ENCODE data around the gene SYNJ1.

Gene SYNJ1

GRCh38 chr21:32599091-32599490, 128.7 kb downstream of the SYNJ1 start:
- Histone ChIP-seq H3K4me3 (ENCODE audit: low read depth in 1 of 2, low read length in 1 of 2) (no peak overlapping the region), H3K27ac (no peak overlapping the region), H3K36me3 (peaks cover 34% of the 10 kb centered on the region), H3K4me1 (ENCODE audit: control insufficient read depth in 1 of 2, insufficient read depth in 1 of 2, low read depth in 1 of 2, low read length in 1 of 2) (no peaks in the 10 kb centered on the region), H3K9me3 (no peaks in the 10 kb centered on the region), H3K27me3 (no peaks in the 10 kb centered on the region)
- TF ChIP-seq CTCF (IDR thresholded peaks at IDR 0.05): no peak

DNA sequence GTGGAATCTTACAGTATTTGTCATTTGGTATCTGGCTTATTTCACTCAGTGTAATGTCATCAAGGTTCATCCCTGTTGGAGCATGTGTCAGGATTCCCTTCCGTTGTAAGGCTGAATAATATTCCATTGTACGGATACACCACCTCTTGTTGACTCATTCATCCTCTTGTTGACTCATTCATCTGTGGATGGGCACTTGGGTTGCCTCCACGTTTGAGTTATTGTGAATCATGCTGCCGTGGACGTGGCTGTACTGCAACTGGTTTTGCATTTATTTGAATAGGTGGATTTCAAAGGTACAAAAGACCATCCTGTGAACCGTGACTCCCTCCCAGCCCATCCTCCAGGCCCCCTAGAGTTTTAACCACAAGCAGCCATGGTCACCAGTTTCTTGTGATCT, 130.6 kb downstream of the SYNJ1 start:
- no peaks in the 10 kb centered on the region for H3K4me1 ChIP-seq (ENCODE audit: control insufficient read depth in 1 of 2, insufficient read depth in 1 of 2, low read depth in 1 of 2, low read length in 1 of 2)
- peaks cover 15% of the 10 kb centered on the region for H3K36me3 ChIP-seq
- H3K9me3 ChIP-seq: no peaks in the 10 kb centered on the region
- H3K4me3 ChIP-seq (ENCODE audit: low read depth in 1 of 2, low read length in 1 of 2): no peak overlapping the region
- no peak overlapping the region for H3K27ac ChIP-seq
- TF ChIP-seq CTCF (IDR thresholded peaks at IDR 0.05): no peak
- no peaks in the 10 kb centered on the region for H3K27me3 ChIP-seq

DNA sequence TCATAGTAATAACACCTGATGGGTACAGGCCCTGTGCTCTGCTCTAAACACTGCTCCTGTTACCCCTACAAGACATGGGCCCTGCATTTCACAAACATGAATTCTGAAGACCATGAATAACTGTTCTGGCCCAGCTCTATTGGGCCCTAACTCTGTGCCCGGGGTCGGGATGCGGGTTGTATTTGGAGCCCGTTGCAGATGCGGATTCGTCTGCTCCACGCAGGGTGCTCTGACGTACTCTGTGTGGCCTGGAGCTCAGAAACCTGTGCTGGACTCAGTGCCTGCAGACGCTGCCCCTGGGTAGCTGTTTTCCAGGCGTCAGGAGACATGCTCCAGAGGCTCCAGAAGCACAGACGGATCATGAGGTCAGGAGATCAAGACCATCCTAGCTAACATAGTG, 132.4 kb downstream of the SYNJ1 start:
- Histone ChIP-seq H3K36me3 (peaks cover 12% of the 10 kb centered on the region), H3K4me3 (ENCODE audit: low read depth in 1 of 2, low read length in 1 of 2) (no peak overlapping the region), H3K27ac (no peak overlapping the region), H3K9me3 (no peaks in the 10 kb centered on the region), H3K27me3 (no peaks in the 10 kb centered on the region), H3K4me1 (ENCODE audit: control insufficient read depth in 1 of 2, insufficient read depth in 1 of 2, low read depth in 1 of 2, low read length in 1 of 2) (no peaks in the 10 kb centered on the region)
- no peak for TF ChIP-seq CTCF (IDR thresholded peaks at IDR 0.05)

- H3K4me3 ChIP-seq (ENCODE audit: low read depth in 1 of 2, low read length in 1 of 2): no peak overlapping the region
These were observed 134.1 kb downstream of the SYNJ1 start for GRCh38 chr21:32593690-32594089.

DNA sequence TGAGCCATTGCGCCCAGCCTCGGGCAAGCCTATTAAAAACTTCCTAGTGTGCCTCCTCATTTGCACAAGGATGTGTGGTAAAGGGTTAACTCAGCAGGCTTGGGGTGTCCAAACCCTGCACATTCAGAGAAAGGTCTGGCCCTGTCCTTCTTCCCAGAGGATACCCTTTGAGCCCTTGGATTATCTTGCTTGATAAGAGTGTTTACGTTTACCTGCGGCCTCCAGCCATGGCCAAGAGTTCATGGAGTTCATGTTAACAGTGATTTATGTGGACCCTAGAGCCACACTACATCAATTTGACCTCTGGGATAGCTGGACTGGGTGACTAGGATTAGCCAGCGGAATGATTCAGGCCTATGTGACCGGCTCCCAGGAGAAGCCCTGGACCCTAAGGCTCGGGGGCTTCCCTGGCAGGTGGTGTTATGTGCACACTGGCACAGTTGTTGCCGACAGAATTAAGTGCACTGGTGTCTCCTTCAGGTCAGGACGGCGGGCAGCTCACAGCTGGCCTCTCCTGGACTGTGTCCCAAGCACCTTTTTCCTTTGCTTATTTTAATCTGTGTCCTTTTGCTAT, 134.8 kb downstream of the SYNJ1 start:
- TF ChIP-seq CTCF (IDR thresholded peaks at IDR 0.05): no peak
- no peaks in the 10 kb centered on the region for H3K4me1 ChIP-seq (ENCODE audit: control insufficient read depth in 1 of 2, insufficient read depth in 1 of 2, low read depth in 1 of 2, low read length in 1 of 2)
- H3K27ac ChIP-seq: no peak overlapping the region
- H3K36me3 ChIP-seq: no peaks in the 10 kb centered on the region
- H3K9me3 ChIP-seq: no peaks in the 10 kb centered on the region
- H3K27me3 ChIP-seq: no peaks in the 10 kb centered on the region
- H3K4me3 ChIP-seq (ENCODE audit: low read depth in 1 of 2, low read length in 1 of 2): no peak overlapping the region

More at GRCh38 chr21:32593690-32594089, 134.1 kb downstream of the SYNJ1 start:
- H3K27me3 ChIP-seq: no peaks in the 10 kb centered on the region
- H3K36me3 ChIP-seq: no peaks in the 10 kb centered on the region
- H3K4me1 ChIP-seq (ENCODE audit: control insufficient read depth in 1 of 2, insufficient read depth in 1 of 2, low read depth in 1 of 2, low read length in 1 of 2): no peaks in the 10 kb centered on the region
- TF ChIP-seq CTCF (IDR thresholded peaks at IDR 0.05): no peak
- no peaks in the 10 kb centered on the region for H3K9me3 ChIP-seq
- H3K27ac ChIP-seq: no peak overlapping the region

DNA sequence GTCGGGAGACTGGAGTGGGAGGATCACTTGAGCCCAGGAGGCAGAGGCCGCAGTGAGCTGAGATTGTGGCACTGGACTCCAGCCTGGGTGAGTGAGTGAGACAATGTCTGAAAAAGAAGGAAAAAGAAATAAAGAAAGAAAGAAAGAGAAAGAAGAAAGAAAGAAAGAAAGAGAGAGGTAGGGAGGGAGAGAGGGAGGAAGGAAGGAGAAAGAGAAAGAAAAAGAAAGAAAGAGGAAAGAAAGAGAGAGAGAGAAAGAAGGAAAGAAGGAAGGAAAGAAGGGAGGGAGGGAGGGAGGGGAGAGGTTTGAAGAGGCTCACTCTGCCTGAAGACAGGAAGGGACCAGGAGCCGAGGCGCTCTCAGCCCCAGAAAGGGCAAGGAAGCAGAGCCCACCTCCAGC, 137.7 kb downstream of the SYNJ1 start:
- no peaks in the 10 kb centered on the region for H3K36me3 ChIP-seq
- no peaks in the 10 kb centered on the region for H3K27me3 ChIP-seq
- no peak for TF ChIP-seq CTCF (IDR thresholded peaks at IDR 0.05)
- H3K27ac ChIP-seq: no peak overlapping the region
- H3K4me1 ChIP-seq (ENCODE audit: control insufficient read depth in 1 of 2, insufficient read depth in 1 of 2, low read depth in 1 of 2, low read length in 1 of 2): no peaks in the 10 kb centered on the region
- no peak overlapping the region for H3K4me3 ChIP-seq (ENCODE audit: low read depth in 1 of 2, low read length in 1 of 2)
- H3K9me3 ChIP-seq: no peaks in the 10 kb centered on the region

All from neutrophil (primary cell).